ENCODE results near the gene ABCC9. TPM values are rescaled to one million over a fixed set of nuclear protein-coding genes. Genes with fewer than 3 reads are reported as not detected.

ABCC9 gene
- polyA plus RNA-seq, 3 donors from 2014 or later = not detected

DNA sequence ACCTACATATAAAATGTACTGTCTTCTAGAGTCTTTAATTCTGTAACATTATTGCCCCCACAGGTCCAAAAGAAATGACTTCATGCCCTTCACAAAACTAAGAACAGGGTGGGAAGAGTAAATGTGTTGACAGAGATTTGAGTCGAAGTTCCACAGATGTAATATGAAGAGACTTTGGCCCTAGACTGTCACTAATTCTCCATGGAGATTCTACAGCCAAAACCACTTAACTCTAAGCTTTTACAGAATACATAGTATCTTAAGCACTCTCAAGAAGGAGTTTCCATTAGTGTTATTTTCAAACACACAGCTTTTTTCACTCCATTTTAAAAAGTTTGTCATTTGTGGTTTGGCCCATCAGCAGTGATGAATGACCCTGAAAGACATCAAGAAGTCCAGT is 56.3 kb downstream of the ABCC9 start:
- no peak for DNase-seq
- peaks cover 3 to 14% (median 5%) of the 10 kb centered on the region in 6 donors for H3K9me3 Mint-ChIP-seq
- peaks cover 0 to 1% (median 0%) of the 10 kb centered on the region in 3 donors for H3K27me3 Mint-ChIP-seq (ENCODE audit: low read depth in 3 of 3)
- H3K4me3 Mint-ChIP-seq = no peak overlapping the region
- H3K4me1 Mint-ChIP-seq = no peaks in the 10 kb centered on the region
- no peak overlapping the region for H3K27ac Mint-ChIP-seq
- H3K36me3 Mint-ChIP-seq = no peaks in the 10 kb centered on the region

DNA sequence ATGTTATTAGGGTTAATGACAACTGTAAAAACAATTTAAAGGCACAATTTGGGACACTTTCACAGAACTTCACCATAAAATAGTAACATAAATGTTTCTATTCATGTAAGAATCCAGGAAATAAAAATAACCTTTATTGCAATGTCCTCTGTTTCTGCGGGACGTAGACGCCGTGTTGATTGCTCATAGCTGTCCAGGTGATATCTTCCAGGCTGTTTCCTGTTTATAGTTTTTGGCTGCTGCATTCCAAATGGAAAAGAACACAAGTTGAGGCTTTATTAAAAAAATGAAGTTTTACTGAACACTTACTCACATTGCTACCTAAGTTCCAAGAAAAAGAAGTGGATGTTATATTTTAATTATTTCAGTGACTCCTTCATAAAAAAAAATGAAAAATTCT is 58.6 kb downstream of the ABCC9 start:
- no peak for DNase-seq
- no peaks in the 10 kb centered on the region for H3K36me3 Mint-ChIP-seq
- H3K4me3 Mint-ChIP-seq = no peak overlapping the region
- H3K4me1 Mint-ChIP-seq = no peaks in the 10 kb centered on the region
- no peak overlapping the region for H3K27ac Mint-ChIP-seq
- H3K9me3 Mint-ChIP-seq = peaks cover 3 to 9% (median 4%) of the 10 kb centered on the region in 6 donors
- H3K27me3 Mint-ChIP-seq (ENCODE audit: low read depth in 3 of 3) = peaks cover 0 to 2% (median 1%) of the 10 kb centered on the region in 3 donors

DNA sequence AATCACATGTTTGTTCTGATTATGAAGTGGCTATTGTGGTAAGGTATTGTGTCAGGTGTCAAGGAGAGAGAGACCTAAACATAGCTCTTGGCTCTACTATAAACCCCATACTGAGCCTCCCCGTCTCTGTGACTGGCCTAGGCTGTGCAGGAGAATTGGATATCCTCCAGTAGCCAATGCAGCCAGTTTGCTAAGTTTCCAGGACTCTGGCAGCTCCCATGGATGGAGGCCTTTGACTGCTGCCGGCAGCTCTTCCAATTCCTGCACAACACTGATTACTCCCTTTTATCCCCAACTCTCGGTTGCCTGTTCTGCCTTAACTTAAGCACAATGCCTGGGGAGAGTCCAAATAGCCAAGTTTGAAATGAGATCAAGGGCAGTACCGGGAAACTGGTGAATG is 59.3 kb downstream of the ABCC9 start:
- Mint-ChIP-seq H3K4me1 (no peaks in the 10 kb centered on the region), H3K4me3 (no peak overlapping the region), H3K9me3 (peaks cover 3 to 9% (median 4%) of the 10 kb centered on the region in 6 donors), H3K27ac (no peak overlapping the region), H3K27me3 (ENCODE audit: low read depth in 3 of 3) (peaks cover 0 to 5% (median 1%) of the 10 kb centered on the region in 3 donors), H3K36me3 (no peaks in the 10 kb centered on the region)
- no peak for DNase-seq

DNA sequence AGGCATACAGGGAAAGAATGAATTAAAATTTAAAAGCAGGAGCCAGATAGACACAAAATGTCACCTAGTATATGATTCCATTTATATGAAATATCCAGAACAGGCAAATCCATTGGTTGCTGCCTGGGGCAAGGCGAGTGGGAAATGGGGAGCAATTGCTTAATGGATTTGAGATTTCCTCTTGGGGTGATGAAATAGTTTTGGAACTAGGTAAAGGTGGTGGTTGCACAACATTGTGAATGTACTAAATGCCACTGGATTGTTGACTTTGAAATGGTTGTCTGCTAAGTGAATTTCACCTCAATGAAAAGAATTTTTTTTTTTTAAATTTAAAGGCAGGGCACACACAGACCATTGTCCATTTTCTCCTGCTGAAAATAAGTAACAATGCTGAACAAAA is 61.9 kb downstream of the ABCC9 start:
- H3K4me3 Mint-ChIP-seq = no peak overlapping the region
- peaks cover 0 to 5% (median 2%) of the 10 kb centered on the region in 3 donors for H3K27me3 Mint-ChIP-seq (ENCODE audit: low read depth in 3 of 3)
- H3K36me3 Mint-ChIP-seq = no peaks in the 10 kb centered on the region
- no peak overlapping the region for H3K27ac Mint-ChIP-seq
- no peak for DNase-seq
- peaks cover 3 to 11% (median 5%) of the 10 kb centered on the region in 6 donors for H3K9me3 Mint-ChIP-seq
- H3K4me1 Mint-ChIP-seq = no peaks in the 10 kb centered on the region

DNA sequence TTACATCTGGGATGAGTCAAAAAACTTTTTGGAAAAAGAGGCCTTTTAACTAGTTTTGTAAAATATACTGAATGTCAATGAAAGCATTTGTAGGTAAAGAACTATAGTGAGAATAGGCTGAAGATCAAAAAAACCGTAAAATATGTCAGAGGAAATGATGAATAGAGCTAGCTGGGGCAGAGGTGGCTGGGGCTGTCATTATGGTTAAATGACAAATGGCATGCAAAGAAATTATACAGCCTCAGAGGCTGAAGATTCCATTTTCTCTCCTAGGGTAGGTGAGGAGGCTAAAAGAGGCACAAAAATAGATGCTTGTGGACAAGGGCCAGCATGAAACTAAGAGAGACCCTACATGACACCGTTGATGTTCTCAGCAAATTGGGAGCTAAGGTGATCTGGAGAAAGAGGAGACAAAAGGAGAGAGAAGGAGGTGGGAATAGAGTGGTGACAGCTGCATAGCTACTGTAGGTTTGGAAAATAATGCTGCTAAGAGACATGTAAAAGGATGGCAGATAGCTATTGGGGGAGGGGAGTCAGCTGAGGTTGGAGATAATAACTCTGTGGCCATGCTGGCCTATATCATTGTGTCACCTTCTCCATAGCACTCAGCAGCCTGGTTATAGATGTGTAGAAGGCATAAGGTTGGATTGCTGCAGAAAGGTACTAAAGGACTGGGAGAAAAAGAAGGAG is 63.8 kb downstream of the ABCC9 start:
- Mint-ChIP-seq H3K36me3 (no peaks in the 10 kb centered on the region), H3K27ac (no peak overlapping the region), H3K4me3 (no peak overlapping the region), H3K4me1 (no peaks in the 10 kb centered on the region), H3K9me3 (peaks cover 0 to 14% (median 5%) of the 10 kb centered on the region in 6 donors), H3K27me3 (ENCODE audit: low read depth in 3 of 3) (peaks cover 0 to 5% (median 2%) of the 10 kb centered on the region in 3 donors)
- DNase-seq = no peak

DNA sequence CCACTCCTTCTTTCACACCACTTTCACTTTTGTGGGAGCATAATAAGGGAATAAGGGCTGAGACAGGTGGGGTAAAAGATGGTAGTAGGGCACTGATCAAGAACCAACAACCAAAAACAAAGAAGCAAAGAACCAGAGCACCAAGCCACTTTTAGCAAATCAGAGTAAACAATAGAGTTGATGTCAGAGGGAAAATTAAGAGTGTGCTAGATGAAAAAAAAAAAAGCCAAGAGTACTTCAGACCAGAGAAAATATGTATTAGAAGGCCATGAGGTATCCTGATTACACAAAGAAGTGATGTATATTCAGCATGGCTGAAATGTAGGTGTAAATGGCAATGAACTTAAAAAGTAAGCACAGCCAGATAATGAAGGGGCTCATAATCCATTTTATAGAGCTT is 75.4 kb downstream of the ABCC9 start:
- peaks cover 0 to 5% (median 1%) of the 10 kb centered on the region in 3 donors for H3K27me3 Mint-ChIP-seq (ENCODE audit: low read depth in 3 of 3)
- H3K4me3 Mint-ChIP-seq = no peak overlapping the region
- H3K4me1 Mint-ChIP-seq = no peaks in the 10 kb centered on the region
- H3K9me3 Mint-ChIP-seq = peaks cover 0 to 10% (median 5%) of the 10 kb centered on the region in 6 donors
- H3K36me3 Mint-ChIP-seq = no peaks in the 10 kb centered on the region
- H3K27ac Mint-ChIP-seq = no peak overlapping the region
- no peak for DNase-seq

DNA sequence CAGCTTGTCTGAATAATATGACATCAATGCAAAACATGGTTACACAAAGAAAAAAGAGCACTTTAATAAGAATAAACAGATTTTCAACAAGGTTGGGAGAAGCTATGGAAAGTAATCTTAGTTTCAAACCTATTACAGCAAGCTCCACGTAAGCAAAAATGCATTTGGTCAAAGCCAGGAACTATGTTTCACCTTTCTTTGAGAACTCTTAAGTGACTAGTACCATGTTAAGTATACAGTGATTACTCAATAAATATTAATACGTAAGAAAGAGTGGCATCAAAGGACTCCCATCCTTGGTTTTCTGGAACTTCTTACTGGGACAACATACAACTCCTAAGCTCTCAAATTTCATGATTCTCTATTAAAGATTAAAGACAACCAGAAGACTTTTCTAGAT is 80.7 kb downstream of the ABCC9 start:
- Mint-ChIP-seq H3K9me3 (peaks cover 0 to 6% (median 4%) of the 10 kb centered on the region in 6 donors), H3K36me3 (no peaks in the 10 kb centered on the region), H3K4me3 (no peak overlapping the region), H3K4me1 (no peaks in the 10 kb centered on the region), H3K27ac (no peak overlapping the region), H3K27me3 (ENCODE audit: low read depth in 3 of 3) (peaks cover 0 to 5% (median 1%) of the 10 kb centered on the region in 3 donors)
- no peak for DNase-seq

DNA sequence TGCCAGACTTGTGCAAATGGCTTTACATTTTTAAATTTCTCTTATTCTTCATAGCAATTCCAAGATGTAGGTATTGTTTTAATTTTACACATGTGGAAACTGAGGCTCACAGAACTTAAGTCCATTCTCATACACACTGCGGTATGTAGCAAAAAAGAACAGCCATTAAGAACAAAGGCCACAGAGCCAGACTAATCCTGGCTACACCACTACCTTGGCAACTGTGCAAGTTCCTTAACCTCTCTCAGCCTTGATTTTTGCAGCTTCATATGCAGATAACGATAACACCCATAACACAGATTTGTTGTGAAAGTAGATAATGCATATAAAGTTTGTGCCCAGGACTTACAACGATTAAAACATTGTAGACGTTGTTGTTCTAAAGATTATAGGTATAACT is 81.1 kb downstream of the ABCC9 start:
- Mint-ChIP-seq H3K4me1 (no peaks in the 10 kb centered on the region), H3K4me3 (no peak overlapping the region), H3K9me3 (peaks cover 0 to 6% (median 4%) of the 10 kb centered on the region in 6 donors), H3K27me3 (ENCODE audit: low read depth in 3 of 3) (peaks cover 0 to 5% (median 1%) of the 10 kb centered on the region in 3 donors), H3K36me3 (no peaks in the 10 kb centered on the region), H3K27ac (no peak overlapping the region)
- DNase-seq = no peak

DNA sequence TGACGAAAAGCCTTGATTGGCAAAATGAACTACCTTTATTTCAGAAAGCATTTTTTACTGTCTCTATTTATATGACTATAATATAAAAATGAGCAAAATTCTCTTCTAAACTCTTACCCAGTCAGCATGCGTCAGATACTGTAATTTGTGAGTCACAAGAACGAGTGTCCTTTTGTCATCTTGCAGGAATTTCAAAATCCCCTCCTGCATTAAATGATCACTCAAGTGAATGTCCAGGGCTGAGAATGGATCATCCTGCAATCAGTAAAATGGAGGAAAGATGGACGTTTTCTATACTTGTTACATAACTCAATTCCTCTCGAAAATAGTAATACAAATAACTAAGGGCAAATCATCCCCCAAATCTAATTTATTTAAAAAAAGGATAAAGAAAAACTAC is 89.0 kb downstream of the ABCC9 start:
- Mint-ChIP-seq H3K4me3 (no peak overlapping the region), H3K27ac (no peak overlapping the region), H3K27me3 (ENCODE audit: low read depth in 3 of 3) (peaks cover 0 to 7% (median 2%) of the 10 kb centered on the region in 3 donors), H3K4me1 (no peaks in the 10 kb centered on the region), H3K9me3 (peaks cover 0 to 8% (median 4%) of the 10 kb centered on the region in 6 donors), H3K36me3 (no peaks in the 10 kb centered on the region)
- DNase-seq = no peak

DNA sequence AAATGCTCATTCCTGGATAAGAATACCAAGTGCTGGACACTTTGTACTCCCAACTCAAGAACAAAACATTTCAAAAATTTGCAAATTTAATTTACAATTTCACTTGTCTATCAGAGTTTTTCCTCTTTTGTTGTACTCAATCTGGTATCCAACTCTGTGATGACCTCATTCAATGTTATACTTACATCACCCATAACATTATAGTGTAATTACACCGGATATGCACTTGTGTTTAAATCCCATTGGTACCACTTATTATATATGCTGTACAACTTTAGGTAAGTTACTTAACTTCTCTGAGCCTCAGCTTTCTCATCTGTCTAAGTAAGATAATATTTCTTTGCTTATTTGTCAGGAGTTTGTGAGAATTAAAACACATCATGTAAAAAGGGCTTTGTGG is 90.1 kb downstream of the ABCC9 start:
- Mint-ChIP-seq H3K27ac (no peak overlapping the region), H3K4me3 (no peak overlapping the region), H3K4me1 (no peaks in the 10 kb centered on the region), H3K36me3 (no peaks in the 10 kb centered on the region), H3K9me3 (peaks cover 0 to 8% (median 4%) of the 10 kb centered on the region in 6 donors), H3K27me3 (ENCODE audit: low read depth in 3 of 3) (peaks cover 0 to 7% (median 2%) of the 10 kb centered on the region in 3 donors)
- no peak for DNase-seq

DNA sequence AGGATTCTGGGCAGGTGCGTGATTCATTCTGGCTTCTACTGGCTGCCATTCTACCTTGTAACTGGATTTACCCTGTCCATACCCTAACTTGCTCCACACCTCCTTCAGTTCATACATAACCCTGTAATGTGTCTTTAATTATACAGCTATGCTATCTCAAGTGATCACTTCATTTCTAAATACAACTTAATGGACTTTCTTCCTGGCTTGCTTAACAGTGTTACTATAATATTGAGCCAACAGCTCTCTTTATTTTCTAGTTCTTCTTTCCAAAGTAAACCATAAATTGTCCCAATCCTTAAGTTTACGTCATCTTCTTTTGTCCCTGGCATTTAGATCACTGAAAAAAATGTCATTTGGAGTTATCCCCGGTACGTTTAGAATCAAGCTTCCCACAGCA is 90.8 kb downstream of the ABCC9 start:
- no peak for DNase-seq
- no peak overlapping the region for H3K4me3 Mint-ChIP-seq
- peaks cover 0 to 8% (median 4%) of the 10 kb centered on the region in 6 donors for H3K9me3 Mint-ChIP-seq
- H3K36me3 Mint-ChIP-seq = no peaks in the 10 kb centered on the region
- H3K4me1 Mint-ChIP-seq = no peaks in the 10 kb centered on the region
- H3K27ac Mint-ChIP-seq = no peak overlapping the region
- peaks cover 0 to 7% (median 2%) of the 10 kb centered on the region in 3 donors for H3K27me3 Mint-ChIP-seq (ENCODE audit: low read depth in 3 of 3)

DNA sequence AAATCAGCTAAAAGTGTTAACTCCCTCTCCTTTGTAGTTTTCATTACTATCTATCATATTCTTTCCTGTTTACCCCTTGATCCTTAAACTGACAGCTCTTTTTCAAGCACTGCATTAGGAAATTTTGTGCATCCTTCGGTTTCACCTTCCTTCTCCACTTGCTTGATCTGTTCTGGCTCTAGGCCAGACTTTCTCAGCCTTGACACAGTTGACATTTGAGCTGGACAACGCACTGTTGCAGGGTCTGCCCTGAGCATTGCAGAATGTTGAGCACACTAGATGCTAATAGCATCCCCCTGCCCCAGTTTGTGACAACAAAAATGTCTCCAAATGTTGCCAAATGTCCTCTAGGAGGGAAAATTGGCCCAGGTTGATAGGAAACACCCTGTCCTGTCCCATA is 91.3 kb downstream of the ABCC9 start:
- H3K27me3 Mint-ChIP-seq (ENCODE audit: low read depth in 3 of 3) = peaks cover 0 to 7% (median 2%) of the 10 kb centered on the region in 3 donors
- no peak overlapping the region for H3K27ac Mint-ChIP-seq
- H3K4me3 Mint-ChIP-seq = no peak overlapping the region
- H3K4me1 Mint-ChIP-seq = no peaks in the 10 kb centered on the region
- H3K9me3 Mint-ChIP-seq = peaks cover 0 to 8% (median 4%) of the 10 kb centered on the region in 6 donors
- DNase-seq = no peak
- H3K36me3 Mint-ChIP-seq = no peaks in the 10 kb centered on the region

DNA sequence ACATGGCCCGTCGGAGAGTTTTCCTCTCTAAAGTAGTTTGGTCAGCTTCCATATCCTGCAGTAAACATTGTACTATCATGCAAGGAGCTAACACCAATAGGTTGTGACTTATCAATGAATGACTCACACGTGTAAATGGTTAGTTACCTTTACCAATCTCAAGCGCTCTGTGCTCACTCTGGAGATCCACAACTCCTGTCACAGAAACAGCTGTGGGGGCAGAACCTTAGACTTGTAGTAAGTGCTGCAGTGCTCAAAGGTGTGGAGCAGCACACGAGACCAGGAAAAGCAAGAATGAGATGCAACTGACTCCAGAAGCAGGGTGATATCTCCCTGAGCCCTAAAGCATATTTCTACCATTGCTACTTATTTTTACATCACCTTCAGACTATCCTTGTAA is 93.0 kb downstream of the ABCC9 start:
- Mint-ChIP-seq H3K9me3 (peaks cover 0 to 8% (median 3%) of the 10 kb centered on the region in 6 donors), H3K27ac (no peak overlapping the region)

DNA sequence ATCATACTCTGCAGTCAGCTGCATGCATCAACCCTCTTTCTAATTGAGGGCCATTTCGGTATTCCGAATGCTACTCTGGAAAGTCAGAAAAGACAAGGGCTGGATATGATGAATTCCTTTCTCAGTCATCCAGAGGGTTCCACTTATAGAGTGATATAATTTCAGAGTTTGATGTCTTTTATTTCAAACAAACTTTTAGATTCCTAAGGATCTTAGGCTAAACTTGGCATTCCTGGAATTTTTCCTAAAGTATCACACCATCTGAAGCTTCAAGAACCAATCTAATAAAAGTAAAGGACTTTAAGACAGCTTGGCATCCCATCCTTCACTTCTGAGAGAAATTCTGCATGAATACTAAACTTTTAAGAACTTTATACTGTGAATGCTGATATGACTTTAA is 97.4 kb downstream of the ABCC9 start:
- Mint-ChIP-seq H3K4me1 (no peaks in the 10 kb centered on the region), H3K4me3 (no peak overlapping the region), H3K27me3 (ENCODE audit: low read depth in 3 of 3) (peaks cover 0 to 2% (median 0%) of the 10 kb centered on the region in 3 donors), H3K27ac (no peak overlapping the region), H3K9me3 (peaks cover 0 to 11% (median 1%) of the 10 kb centered on the region in 6 donors), H3K36me3 (no peaks in the 10 kb centered on the region)
- no peak for DNase-seq

More for the DNA sequence above, 93.0 kb downstream of the ABCC9 start:
- no peaks in the 10 kb centered on the region for H3K36me3 Mint-ChIP-seq
- H3K4me3 Mint-ChIP-seq = no peak overlapping the region
- H3K27me3 Mint-ChIP-seq (ENCODE audit: low read depth in 3 of 3) = peaks cover 0 to 4% (median 2%) of the 10 kb centered on the region in 3 donors
- no peak for DNase-seq
- no peaks in the 10 kb centered on the region for H3K4me1 Mint-ChIP-seq

DNA sequence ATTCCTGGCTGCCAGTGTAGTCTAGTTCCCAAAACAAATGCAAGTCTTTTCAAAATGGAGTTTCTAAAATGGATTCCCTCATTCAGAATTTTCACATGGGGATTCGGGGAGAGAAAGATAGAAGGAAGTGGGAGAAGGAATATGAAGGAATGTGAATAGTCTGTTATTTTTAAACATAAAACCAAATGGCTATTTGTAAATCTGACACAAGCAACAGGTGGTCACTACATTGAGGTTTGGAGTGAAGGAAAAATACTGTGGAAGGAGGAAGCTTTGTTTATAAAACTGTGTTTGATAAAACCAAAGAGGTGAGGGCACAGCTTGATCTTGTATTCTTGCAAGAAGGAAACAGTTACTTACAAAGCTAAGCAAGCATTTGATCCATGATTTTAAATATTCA is 101.5 kb downstream of the ABCC9 start:
- no peak overlapping the region for H3K27ac Mint-ChIP-seq
- H3K9me3 Mint-ChIP-seq = peaks cover 0 to 11% (median 0%) of the 10 kb centered on the region in 6 donors
- H3K4me3 Mint-ChIP-seq = no peak overlapping the region
- no peaks in the 10 kb centered on the region for H3K27me3 Mint-ChIP-seq (ENCODE audit: low read depth in 3 of 3)
- no peak for DNase-seq
- H3K4me1 Mint-ChIP-seq = no peaks in the 10 kb centered on the region
- H3K36me3 Mint-ChIP-seq = no peaks in the 10 kb centered on the region

All from immature natural killer cell (primary cell).